Activated T-helper 9 cell treated with anti-CD3 and anti-CD28 coated beads, Interleukin-2, amount 50 U/mL, for 16 hours (primary cell): ENCODE data around the gene UGT1A4.
A peak's percentile ranks its signal among the peaks of the same experiment; 100 is the strongest.
"Not testable (repeated sequence)": the region's sequence is repeated elsewhere in the genome, so short reads cannot be mapped to it uniquely, and the experiment has no call there.

Experiments
- DNase-seq: peaks from one replicate; pipeline ENCODE4 v3.0.0-alpha.2; 2020; ENCODE audit warnings: low read depth

The UGT1A4 gene

DNA sequence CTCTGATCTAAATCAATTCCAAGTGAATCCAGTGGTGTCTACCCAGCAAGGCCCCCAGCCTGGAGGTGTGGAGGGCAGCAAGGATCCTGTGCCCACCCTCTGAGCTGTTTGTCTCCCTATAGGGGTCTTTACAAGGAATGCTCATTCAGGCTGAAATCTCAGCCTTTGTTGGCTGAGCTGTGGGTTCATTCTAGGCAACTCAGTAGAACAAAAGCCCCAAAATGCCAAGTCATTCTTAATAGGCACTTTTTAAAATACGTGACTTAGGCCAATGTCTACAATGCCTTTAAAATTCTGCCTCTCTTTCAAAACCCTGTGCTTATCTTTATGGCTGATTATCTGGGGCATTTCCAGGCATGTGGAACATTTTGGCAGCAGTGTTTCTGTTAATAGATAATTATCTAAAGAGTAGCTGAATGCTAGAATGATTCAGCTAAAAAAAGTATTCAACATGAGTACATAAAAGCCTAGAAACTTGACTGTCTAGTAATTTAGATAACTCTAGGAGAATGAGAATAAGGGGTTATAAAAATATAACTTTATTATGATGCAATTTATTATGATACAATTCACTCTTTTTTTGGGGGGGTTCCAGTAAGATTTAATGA is 18.4 kb upstream of the UGT1A4 start:
- no peak for DNase-seq

DNA sequence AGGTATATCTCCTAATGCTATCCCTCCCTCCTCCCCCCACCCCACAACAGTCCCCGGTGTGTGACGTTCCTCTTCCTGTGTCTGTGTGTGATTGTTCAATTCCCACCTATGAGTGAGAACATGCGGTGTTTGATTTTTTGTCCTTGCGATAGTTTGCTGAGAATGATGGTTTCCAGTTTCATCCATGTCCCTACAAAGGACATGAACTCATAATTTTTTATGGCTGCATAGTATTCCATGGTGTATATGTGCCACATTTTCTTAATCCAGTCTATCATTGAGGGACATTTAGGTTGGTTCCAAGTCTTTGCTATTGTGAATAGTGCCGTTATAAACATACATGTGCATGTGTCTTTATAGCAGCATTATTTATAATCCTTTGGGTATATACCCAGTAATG is 17.7 kb upstream of the UGT1A4 start:
- DNase-seq = not testable (repeated sequence)

DNA sequence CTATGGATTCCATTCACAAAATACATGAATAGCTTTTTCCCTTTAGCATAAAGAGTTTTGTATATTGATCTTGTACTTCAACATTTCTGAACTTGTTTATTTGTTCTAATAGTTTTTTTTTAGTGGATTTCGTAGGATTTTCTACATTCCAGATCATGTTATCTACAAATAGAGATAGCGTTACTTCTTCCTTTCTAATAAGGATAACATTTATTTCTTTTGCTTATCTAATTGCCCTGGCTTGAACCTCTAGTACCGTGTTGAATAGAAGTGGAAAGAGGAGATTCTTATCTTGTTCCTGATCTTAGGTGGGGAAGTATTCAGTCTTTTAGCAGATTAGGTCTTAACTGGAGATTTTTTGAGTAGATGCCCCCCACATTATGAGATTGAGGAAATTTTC is 16.3 kb upstream of the UGT1A4 start:
- no peak for DNase-seq

DNA sequence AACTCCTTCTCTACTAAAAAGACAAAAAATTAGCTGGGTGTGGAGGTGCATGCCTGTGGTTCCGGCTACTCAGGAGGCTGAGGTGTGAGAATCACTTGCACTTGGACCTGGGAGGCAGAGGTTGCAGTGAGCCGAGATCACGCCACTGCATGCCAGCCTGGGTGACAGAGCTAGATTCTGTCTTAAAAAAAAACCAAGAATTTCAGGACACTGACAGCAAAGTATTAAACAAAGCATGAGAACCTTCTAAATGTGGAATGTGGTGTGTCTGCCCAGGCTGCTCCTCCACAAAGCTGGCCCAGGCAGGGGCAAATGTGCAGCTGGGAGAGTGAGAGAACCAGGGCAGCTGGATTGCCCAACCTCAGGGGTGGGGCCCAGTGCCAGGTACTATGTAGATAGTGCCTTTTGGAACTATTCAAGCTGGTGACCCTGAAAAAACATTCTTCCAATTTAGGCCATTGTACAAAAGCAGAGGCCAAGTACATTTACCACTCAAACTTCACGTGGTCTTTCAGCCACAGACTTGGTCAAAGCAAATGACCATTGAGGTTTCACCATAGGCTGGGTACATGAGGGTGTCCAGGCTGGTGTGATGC is 12.5 kb upstream of the UGT1A4 start:
- DNase-seq = no peak

DNA sequence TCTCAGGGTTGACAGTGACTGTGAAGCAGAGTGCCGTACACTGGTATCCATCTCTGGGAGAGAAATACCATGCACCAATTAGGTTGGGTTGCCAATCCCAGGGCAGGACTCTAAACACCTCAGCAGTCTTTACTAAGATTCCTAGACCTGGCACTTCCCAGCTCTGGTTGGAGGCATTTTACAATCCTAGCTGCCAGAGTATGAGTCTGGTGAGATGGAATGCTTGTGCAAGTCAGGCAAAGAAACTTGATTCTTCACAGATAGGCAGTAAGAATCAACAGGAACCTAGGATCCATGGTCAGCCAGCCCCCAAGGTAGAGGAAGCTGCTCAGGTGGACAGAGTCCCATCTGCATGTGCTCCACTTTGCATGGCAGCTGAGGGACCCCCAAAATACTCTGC is 11.8 kb upstream of the UGT1A4 start:
- no peak for DNase-seq

DNA sequence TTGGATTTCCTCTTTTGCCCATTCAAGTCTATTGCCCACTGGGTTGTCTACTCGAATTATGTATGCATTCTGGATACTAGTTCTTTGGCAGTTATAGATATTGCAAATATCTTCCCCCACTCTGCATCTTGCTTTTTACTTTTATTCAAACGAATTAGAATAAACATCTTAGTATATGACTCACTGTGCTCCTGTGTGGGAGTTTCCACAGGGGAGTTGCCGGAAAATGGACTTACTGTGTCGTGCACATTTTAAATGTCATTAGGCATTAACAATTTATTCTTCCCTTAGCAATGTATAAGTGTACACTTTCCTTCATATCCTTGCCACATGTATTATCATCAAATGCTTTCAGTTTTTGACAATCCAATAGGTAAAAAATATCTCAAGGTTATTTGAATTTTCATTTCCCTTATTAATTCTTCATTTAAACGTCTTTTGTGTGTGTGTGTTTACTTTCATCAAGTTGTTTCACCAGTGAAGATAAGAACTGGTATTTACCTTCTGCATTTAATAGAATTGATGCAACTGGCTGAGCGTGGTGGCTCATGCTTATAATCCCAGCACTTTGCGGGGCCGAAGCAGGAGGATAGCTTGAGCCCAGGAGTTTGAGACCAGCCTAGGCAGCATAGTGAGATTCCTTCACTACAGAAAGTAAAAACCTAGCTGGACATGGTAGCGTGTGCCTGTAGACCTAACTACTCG is 10.4 kb upstream of the UGT1A4 start:
- DNase-seq = no peak

DNA sequence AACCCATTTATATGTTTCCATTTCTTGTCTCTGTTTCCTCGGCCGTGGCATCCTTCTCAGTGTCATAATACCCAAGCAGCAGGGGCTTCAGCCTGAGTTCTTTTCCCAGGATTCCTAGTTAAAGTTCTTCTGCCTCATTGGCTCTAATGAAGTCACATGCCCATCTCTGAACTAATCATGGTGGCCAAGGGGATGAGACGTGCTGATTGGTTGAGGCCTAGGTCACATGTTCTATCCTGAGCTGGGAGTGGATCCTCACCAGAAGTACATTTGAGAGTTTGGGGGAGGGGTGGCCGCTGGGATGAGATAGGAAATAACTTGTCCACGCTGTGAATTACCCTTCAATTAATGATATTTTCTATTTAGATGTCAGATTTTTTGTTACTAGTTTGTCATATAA is 9.6 kb upstream of the UGT1A4 start:
- no peak for DNase-seq

DNA sequence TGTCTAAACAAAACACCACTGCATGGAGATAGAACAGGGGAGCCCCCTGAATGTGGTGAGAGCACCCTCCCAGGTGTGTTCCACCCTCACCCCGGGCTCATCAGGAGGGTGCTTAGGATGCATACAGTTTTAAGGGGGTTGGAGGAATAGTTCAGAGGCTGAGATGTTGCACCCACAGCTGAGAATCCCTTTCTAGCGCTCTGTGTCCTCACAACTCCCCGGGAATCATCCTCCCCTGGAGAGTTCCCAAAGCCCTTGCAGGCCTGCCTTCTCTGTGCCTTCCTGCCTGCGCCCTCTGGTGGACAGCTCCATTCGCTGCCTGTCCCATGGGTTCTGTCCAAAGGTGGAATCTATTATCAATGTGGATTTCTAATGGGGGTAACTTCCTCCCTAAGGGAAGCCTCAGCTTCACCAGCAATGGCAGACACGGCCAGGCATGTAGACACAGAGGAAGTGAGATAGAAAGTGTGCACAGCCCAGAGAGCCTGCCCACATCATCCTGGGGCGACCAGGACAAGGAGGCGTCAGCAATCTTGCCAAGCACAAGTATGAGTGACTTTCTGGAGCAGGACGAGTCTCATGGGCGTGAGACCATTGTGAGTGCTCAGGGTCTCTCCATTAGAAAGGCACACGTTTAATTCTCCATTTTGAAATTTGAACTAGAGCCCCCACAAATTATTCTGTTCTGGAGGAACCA is 7.1 kb upstream of the UGT1A4 start:
- DNase-seq = peak; percentile 40

DNA sequence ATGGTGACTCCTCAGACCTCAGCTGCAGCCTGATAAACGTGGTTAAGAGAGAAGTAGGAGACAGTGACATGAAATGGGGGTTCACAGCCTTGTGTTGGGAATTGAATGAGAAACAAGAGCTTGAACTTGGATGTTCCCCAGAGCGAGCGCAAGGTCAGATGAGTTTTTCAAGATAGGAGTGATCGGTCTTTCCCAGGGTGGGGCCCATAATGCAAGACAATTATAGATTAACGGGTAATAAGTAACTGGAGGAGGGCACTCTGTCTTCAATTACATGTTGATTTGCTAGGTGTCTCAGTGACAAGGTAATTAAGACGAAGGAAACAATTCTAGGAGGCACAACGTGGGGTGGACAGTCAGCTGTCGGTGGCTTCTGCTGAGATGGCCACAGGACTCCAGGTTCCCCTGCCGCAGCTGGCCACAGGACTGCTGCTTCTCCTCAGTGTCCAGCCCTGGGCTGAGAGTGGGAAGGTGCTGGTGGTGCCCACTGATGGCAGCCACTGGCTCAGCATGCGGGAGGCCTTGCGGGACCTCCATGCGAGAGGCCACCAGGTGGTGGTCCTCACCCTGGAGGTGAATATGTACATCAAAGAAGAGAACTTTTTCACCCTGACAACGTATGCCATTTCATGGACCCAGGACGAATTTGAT is 5.8 kb upstream of the UGT1A4 start, which contains the start of gene UGT1A5:
UGT1A5 (plus strand) TSS at position 297 of the 651 bp plus-strand sequence; CDS start at position 382, 85 bp downstream.
- DNase-seq = no peak

DNA sequence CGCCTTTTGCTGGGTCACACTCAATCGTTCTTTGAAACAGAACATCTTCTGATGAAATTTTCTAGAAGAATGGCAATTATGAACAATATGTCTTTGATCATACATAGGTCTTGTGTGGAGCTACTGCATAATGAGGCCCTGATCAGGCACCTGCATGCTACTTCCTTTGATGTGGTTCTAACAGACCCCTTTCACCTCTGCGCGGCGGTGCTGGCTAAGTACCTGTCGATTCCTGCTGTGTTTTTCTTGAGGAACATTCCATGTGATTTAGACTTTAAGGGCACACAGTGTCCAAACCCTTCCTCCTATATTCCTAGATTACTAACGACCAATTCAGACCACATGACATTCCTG is 5.3 kb upstream of the UGT1A4 start:
- no peak for DNase-seq

DNA sequence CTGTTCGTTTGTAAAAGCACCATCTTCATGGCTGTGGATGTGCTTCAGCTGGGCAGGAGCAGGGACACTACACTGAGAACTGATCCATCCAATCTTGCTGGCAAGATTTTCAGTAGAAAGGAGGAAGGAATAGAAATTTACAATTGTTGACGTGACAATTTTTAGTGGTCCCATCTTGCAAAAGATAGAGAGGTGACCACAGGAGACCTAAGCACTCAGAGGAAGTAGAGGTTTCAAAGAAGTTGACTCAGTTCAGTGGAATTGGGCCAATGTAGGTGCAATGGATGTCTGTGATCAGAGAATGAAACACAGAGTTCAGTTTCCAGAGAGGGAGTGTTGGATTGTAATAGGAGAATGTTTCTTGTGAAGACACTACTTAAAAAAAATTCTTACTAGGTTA is 4.4 kb upstream of the UGT1A4 start:
- no peak for DNase-seq

DNA sequence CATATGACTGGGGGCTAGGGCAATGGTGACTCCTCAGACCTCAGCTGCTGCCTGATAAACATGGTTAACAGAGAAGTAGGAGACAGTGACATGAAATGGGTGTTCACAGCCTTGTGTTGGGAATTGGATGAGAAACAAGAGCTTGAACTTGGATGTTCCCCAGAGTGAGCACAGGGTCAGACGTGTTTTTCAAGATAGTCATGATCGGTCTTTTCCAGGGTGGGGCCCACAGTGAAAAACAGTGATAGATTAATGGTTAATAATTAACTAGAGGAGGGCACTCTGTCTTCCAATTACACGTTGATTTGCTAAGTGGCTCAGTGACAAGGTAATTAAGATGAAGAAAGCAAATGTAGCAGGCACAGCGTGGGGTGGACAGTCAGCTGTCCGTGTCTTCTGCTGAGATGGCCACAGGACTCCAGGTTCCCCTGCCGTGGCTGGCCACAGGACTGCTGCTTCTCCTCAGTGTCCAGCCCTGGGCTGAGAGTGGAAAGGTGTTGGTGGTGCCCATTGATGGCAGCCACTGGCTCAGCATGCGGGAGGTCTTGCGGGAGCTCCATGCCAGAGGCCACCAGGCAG is 10.3 kb downstream of the UGT1A4 start, which contains the start of gene UGT1A3:
UGT1A3 (plus strand) TSS at position 320 of the 579 bp plus-strand sequence; CDS start at position 405, 85 bp downstream.
- no peak for DNase-seq

DNA sequence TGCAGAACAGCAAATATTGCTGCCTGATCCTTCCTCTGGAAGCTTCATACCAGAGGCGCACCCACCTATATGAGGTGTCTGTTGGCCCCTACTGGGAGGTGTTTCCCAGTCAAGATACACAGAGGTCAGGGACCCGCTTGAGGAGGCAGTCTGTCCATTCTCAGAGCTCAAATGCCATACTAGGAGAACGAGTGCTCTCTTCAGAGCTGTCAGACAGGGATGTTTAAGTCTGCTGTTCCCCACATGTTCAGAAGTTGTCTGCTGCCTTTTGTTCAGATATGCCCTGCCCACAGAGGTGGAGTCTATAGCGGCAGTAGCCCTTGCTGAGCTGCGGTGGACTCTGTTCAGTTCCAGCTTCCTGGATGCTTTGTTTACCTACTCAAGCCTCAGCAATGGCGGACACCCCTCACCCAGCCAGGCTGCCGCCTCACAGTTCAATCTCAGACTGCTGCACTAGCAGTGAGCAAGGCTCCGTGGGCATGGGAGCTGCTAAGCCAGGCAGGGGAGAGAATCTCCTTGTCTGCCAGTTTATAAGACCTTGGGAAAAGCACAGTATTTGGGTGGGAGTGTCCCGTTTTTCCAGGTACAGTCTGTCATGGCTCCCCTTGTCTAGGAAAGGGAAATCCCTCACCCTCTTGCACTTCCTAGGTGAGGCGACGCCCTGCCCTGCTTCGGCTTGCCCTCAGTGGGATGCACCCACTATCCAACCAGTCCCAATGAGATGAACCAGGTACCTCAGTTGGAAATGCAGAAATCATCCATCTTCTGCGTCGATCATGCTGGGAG is 18.5 kb downstream of the UGT1A4 start:
- not testable (repeated sequence) for DNase-seq

DNA sequence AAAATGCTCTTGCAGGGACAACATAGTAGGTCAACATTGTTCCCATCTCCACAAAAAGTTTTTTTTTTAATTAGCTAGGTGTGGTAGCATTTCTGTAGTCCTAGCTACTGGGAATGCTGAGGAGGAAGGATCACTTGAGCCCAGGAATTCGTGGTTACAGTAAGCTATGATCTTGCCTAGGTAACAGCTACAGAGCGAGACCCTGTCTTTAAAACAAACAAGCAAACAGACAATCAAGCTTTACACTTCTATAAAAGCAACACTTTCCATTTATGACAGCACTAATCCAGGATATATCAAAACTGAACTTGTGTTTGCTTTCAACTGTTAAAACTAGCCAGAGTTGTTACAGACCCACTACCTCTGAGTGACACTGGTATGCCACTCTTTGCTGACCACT is 22.3 kb downstream of the UGT1A4 start:
- no peak for DNase-seq

DNA sequence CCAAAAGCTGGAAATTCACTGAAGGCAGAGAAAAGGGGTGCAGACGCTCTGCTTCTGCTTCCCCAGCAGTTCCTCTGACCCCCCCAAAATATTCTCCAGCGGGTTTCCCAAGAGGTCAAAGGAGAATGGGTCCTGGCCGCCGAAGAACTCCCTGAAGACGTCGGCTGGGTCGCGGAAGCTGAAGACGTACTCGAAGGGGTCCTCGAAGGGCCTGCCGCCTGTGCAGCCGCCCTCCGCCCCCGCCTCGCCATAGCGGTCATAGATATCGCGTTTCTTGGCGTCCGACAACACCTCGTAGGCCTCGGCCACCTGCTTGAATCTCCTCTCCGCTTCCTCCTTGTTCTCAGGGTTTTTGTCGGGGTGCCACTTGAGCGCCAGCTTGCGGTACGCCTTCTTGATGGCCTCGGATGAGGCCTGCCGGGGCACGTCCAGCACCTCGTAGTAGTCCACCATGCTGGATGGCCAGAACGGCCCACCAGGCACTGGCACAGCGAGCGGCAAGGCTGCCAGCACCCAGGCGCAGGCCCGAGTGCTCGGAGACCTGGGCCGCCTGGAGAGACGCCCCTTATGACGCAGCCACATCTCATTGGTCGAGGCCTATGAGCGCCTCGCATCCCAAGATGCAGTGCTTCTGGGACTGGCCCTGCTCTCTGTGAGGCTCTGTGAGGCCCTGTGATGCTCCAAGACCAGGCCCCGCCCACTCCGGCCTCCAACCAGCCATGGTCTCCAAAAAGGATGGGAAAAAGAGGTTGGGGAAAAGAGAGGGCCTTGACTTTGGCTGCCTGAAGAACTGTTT is 25.1 kb downstream of the UGT1A4 start:
- no peak for DNase-seq

DNA sequence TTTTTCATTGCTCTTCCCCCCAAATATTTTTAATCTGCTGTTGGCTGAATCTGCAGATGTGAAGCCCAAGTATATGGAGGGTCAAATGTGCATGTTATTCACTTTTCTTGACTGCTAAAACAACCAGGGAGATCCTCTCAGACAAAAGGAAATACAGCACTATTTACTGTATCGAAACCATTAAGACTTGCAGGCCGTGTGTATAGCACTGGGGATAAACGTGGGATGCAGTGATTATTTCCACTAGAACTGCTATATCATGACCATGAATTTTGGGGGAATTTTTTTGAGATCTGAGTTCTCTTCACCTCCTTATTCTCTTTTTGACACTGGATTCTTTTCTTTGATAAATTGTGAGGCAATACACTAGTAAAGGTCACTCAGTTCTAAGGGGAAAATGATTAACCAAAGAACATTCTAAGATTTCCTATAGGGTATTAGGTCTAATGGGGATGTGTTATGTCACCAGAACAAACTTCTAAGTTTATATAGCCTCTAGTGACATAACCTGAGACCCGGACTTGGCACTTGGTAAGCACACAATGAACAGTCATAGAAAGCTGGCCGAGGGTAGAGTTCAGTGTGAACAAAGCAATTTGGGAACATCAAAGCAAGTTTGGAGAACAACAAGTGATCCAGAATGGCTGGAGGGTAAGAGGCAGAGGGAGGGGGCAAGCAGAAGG is 26.7 kb downstream of the UGT1A4 start:
- DNase-seq = no peak

DNA sequence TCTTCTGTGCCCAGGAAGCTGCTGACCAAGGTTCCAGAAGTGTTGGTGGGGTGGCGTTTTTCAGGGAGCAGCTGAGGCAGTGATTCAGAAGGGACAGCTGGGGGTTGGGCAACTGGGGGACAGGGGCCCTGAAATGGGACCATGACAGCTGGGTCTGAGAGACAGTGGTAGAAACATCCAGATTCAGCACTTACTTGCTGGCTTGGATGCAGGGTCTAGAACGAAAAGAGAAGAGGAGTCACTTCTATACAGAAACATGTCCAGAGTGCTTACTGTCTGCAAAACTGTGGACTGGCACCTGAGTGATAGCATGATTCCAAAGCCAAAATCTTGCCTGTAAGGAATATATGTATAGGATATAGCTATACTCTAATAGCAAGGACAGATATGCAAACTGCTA is 27.3 kb downstream of the UGT1A4 start:
- not testable (repeated sequence) for DNase-seq

DNA sequence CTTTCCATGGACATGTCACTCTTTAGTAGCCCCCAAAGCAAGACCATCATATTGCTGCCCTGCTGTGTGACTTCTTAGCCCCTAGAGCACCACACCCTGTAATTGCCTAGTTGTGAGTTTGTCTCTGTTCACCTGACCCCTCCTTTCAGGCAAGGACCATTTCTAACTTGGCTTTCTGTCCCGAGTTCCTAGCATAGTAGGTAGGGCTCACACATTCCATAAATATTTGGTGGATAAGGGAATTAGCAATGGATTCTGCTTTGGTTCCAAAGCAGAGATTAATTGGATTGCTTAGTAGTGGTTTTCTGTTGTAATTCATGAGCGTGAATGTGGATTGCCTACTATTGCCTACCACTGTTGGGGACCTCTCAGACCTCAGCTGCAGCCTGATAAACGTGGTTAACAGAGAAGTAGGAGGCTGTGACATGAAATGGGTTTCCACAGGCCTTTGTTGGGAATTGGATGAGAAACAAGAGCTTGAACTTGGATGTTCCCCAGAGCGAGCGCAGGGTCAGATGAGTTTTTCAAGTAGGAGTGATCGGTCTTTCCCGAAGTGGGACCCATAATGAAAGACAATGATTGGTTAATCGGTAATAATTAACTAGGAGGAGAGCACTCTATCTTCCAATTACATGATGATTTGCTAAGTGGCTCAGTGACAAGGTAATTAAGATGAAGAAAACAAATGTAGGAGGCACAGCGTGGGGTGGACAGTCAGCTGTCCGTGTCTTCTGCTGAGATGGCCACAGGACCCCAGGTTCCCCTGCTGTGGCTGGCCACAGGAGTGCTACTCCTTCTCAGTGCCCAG is 28.1 kb downstream of the UGT1A4 start:
- DNase-seq = no peak

DNA sequence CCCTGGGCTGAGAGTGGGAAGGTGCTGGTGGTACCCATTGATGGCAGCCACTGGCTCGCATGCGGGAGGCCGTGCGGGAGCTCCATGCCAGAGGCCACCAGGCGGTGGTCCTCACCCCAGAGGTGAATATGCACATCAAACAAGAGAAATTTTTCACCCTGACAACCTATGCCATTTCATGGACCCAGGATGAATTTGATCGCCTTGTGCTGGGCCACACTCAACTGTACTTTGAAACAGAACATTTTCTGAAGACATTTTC is 28.7 kb downstream of the UGT1A4 start:
- no peak for DNase-seq
